Measurements from ENCODE around the gene LEKR1.

The LEKR1 gene

DNA sequence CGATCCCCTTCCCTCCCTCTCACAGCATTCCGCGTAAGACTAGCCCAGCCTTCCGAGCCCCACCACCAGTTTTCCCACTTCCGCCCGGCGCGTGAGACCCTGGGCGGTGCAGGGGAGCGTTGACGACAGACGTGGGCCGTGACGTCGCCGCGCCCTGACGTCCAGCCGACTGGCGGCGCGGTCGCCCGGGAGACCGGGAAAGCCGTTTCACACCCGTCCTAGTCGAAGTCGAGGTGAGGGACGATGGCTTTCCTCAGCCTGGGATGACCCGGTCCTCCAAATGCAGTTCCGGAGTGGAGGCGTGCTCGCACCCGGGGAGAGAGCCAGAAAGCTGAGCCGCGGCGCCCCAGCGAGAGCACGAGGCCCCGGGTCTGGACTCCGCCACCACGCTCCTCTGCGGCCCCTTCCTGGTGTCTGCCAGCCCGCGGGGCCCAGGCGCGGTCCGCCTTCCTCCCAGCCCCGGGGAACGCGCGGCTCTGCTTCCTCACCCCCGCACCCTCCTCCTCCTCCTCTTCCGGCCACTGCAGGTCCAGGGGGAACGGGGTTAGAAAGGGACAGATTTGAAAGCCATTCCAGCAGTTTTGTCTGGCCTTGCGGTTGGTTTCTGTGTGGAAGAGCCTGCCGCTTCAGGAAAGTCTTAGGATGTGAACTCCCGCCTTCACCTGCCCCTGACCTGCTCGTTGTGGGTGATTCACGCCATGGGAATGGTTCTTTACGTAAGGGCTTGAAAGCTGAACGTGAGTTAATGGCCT is at the start of gene LEKR1:
Gene LEKR1 (plus strand): TSS at position 210 of the 752 bp plus-strand sequence. CDS start 2,977 bp downstream, outside the sequence.
- TF ChIP-seq, protein P1, sequence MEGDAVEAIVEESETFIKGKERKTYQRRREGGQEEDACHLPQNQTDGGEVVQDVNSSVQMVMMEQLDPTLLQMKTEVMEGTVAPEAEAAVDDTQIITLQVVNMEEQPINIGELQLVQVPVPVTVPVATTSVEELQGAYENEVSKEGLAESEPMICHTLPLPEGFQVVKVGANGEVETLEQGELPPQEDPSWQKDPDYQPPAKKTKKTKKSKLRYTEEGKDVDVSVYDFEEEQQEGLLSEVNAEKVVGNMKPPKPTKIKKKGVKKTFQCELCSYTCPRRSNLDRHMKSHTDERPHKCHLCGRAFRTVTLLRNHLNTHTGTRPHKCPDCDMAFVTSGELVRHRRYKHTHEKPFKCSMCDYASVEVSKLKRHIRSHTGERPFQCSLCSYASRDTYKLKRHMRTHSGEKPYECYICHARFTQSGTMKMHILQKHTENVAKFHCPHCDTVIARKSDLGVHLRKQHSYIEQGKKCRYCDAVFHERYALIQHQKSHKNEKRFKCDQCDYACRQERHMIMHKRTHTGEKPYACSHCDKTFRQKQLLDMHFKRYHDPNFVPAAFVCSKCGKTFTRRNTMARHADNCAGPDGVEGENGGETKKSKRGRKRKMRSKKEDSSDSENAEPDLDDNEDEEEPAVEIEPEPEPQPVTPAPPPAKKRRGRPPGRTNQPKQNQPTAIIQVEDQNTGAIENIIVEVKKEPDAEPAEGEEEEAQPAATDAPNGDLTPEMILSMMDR (conservative IDR thresholded peaks at IDR 0.05; ENCODE audit: low read depth) = no peak
- peak within 1 kb of the TSS; percentile 98 for H3K27ac ChIP-seq
- CTCF ChIA-PET = interaction anchor here (1.0 kb wide), 1 partner anchor 123 kb away, joined by 4 read pairs; no protein-coding TSS in a partner anchor
- POLR2A ChIA-PET (ENCODE audit: low non-redundant PET) = no interaction called here
- peak; percentile 90 for DNase-seq (ENCODE audit: low spot score)

DNA sequence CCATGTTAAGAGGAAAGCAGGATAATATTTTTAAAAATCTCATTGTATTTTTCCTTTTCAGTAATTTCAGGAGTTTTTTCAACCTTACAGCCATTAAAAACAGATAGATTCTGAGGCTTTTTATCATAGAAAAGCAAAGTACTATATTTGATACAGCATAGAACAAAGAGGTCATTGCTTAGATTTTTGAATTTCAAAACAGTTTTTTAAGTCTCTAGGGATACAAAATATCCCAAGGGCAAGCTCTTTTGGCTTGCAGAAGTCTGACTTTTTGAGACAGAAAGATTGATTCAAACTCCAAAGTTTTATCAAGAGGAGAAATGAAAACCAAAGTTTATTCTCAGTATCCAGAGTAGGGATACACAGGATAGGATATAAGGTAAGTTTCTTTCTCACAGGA is 49.3 kb upstream of the LEKR1 start:
- H3K27ac ChIP-seq = no peak overlapping the region
- TF ChIP-seq, protein P1 (conservative IDR thresholded peaks at IDR 0.05; ENCODE audit: low read depth) = no peak
- ChIA-PET POLR2A (ENCODE audit: low non-redundant PET) (no interaction called here), CTCF (no interaction called here)
- no peak for DNase-seq (ENCODE audit: low spot score)

DNA sequence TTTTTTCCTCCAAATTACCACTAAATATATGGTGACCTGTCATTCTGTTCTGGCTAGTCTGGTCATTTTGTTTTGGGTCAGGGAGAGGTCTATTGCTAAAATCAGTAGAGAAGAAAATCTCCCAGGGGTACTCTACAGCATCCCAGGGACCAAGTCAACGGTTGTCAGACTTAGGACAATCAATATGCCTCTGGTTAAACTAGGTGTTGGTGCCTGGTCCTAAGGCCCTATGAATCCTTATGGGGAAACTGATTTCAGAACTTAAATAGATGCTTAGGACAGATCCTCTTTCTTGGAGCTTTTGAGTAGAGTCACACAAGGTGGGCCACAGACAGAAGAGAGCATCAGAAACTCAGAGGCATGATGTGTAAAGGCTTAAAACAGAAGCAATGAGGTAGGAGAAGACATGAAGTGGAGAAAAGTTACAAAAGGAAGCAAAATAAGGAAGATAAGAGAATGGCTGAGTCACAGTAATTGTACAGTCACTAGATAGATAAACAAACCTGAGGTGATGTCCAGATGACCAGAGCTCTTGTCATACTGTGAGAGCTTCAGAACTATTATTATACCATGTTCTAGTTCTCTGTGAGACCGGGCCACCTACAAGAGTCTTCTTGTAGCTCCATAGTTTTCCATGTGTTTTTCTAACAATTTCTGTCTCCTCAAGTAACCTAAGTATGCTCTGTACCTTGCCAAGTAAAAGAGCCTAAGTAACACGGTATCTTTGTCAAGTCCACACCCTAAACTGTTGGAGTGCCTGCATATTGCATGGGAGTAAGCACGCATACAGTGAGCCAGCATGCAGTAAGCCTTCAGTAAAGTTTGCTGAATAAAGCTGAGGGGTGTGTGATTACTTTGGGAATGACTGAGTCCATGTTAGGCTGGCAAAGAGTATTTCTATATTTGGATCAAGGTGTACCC is 44.6 kb upstream of the LEKR1 start:
- H3K27ac ChIP-seq = no peak overlapping the region
- ChIA-PET POLR2A (ENCODE audit: low non-redundant PET) (no interaction called here), CTCF (no interaction called here)
- TF ChIP-seq, protein P1 (conservative IDR thresholded peaks at IDR 0.05; ENCODE audit: low read depth) = no peak
- DNase-seq (ENCODE audit: low spot score) = peak; percentile 23

DNA sequence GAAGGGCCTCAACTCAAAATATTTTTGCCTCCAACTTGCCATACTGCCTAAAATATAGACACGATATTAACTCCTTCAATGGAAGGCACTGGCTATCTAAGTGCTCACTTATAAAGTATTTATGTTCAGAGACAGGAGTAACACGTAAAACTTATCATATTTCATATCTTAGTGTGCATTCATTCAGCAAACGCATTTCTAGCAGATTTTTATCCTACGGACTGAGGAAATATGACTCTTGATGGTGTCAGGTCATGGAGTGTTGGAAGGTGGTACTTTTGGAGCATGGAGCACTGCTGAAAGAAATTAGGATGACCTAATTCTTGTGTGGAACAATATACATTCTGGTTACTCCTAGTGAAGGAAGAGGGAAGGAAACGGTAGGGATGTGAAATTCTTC is 43.8 kb upstream of the LEKR1 start:
- ChIA-PET CTCF (no interaction called here), POLR2A (ENCODE audit: low non-redundant PET) (no interaction called here)
- TF ChIP-seq, protein P1 (conservative IDR thresholded peaks at IDR 0.05; ENCODE audit: low read depth) = no peak
- H3K27ac ChIP-seq = no peak overlapping the region
- no peak for DNase-seq (ENCODE audit: low spot score)

DNA sequence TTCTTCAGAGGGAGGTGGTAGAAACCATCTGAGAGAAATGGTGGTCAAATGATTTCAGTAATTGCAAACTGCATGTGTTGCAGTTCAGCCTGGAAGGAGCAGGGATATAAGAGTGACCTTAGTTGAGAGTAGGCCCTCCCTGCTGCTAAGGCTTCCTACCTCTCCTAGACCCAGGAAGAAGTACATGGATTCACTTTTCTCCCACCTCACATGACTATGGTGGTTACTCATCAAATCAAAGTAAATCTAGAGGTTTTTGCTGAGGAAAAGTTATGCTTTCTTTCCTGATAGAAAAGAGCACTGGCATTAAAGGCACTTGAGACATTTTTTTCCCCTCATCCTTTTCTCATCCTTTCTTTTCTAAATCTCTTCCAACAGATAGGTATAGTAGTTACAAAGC is 43.2 kb upstream of the LEKR1 start:
- POLR2A ChIA-PET (ENCODE audit: low non-redundant PET) = no interaction called here

DNA sequence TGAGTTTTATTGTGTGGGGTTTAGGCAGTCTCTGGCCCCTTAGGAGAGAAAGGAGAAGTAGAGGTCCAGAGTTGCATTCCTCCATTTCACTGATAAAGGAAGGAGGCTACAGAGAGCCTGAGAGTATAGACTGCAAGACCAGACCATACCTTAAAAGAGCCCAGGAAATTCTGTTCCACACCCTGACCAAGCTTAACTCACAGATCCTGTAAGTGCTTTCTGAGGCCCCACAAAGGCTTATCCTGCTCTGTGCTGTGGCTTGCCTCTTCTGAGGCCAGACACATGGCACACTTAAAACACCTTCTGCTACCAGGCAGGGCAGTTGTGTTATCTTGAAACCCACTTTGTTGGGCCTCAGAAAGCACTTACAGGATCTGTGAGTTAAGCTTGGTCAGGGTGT is 39.2 kb upstream of the LEKR1 start:
- no peak for DNase-seq (ENCODE audit: low spot score)
- ChIA-PET POLR2A (ENCODE audit: low non-redundant PET) (no interaction called here), CTCF (no interaction called here)
- TF ChIP-seq, protein P1 (conservative IDR thresholded peaks at IDR 0.05; ENCODE audit: low read depth) = no peak
- peak overlapping the region; percentile 70 for H3K27ac ChIP-seq

More for the DNA sequence above, 43.2 kb upstream of the LEKR1 start:
- TF ChIP-seq, protein P1 (conservative IDR thresholded peaks at IDR 0.05; ENCODE audit: low read depth) = no peak
- no peak overlapping the region for H3K27ac ChIP-seq
- DNase-seq (ENCODE audit: low spot score) = no peak
- CTCF ChIA-PET = no interaction called here

Data from RWPE1 (cell line).